ENCODE data around the gene ZBTB45. TPM values are rescaled to one million over a fixed set of nuclear protein-coding genes. Genes with fewer than 3 reads are reported as not detected.

ZBTB45 gene
- total and polyA plus RNA-seq, 9 of the 15 experiments (the other 6 are each of a cell fraction or from before 2014, with no cell fraction given) = 0.08 to 16.1 (median 1.8) TPM

DNA sequence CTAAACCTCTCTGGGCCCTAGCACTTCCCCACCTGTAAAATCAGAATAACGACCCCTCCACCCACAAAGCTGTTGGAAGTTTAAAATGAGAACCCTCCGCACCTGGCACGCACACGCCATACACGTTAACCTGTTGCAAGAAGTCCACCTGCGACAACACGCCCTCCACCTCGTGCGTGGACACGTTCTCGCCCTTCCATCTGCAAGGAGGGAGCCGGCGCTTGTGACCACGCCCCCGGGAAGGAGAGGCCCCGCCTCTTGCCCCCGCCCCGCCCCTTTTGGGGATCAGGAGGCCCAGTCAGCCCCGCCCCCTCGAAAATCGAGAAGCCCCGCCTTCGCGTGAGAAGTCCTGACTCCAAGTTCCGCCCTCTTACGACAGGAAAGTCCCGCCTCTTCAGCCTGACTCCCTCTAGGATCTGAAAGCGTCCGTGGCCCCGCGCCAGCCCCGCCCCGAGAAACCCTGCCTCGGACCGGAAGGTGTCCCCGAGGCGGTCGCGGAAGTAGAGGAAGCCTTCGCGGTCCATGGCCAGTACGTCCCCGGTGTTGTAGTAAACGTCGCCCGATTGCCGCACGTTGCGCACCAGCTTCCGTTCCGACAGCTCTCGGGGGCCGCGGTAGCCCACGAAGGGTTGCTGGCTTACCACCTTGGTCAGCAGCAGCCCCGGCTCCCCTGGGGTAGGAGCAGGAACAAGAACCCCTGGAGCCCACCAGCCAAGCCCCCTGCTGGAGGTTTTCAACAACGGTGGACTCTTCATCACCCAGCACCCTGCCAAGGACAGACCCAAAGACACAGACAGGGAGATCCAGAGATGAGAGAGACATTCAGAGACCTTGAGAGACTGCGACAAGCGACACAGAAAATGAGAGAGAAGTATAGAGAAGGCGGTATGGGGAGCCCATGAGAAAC lies 20.3 kb downstream of the ZBTB45 start (continued):
- TF ChIP-seq, protein P1, sequence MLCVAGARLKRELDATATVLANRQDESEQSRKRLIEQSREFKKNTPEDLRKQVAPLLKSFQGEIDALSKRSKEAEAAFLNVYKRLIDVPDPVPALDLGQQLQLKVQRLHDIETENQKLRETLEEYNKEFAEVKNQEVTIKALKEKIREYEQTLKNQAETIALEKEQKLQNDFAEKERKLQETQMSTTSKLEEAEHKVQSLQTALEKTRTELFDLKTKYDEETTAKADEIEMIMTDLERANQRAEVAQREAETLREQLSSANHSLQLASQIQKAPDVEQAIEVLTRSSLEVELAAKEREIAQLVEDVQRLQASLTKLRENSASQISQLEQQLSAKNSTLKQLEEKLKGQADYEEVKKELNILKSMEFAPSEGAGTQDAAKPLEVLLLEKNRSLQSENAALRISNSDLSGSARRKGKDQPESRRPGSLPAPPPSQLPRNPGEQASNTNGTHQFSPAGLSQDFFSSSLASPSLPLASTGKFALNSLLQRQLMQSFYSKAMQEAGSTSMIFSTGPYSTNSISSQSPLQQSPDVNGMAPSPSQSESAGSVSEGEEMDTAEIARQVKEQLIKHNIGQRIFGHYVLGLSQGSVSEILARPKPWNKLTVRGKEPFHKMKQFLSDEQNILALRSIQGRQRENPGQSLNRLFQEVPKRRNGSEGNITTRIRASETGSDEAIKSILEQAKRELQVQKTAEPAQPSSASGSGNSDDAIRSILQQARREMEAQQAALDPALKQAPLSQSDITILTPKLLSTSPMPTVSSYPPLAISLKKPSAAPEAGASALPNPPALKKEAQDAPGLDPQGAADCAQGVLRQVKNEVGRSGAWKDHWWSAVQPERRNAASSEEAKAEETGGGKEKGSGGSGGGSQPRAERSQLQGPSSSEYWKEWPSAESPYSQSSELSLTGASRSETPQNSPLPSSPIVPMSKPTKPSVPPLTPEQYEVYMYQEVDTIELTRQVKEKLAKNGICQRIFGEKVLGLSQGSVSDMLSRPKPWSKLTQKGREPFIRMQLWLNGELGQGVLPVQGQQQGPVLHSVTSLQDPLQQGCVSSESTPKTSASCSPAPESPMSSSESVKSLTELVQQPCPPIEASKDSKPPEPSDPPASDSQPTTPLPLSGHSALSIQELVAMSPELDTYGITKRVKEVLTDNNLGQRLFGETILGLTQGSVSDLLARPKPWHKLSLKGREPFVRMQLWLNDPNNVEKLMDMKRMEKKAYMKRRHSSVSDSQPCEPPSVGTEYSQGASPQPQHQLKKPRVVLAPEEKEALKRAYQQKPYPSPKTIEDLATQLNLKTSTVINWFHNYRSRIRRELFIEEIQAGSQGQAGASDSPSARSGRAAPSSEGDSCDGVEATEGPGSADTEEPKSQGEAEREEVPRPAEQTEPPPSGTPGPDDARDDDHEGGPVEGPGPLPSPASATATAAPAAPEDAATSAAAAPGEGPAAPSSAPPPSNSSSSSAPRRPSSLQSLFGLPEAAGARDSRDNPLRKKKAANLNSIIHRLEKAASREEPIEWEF (CRISPR knock-in tag; IDR thresholded peaks at IDR 0.05) = no peak
- no peak for TF ChIP-seq ILF3 (IDR thresholded peaks at IDR 0.05; ENCODE audit: borderline replicate concordance)
- TF ChIP-seq, protein P2, sequence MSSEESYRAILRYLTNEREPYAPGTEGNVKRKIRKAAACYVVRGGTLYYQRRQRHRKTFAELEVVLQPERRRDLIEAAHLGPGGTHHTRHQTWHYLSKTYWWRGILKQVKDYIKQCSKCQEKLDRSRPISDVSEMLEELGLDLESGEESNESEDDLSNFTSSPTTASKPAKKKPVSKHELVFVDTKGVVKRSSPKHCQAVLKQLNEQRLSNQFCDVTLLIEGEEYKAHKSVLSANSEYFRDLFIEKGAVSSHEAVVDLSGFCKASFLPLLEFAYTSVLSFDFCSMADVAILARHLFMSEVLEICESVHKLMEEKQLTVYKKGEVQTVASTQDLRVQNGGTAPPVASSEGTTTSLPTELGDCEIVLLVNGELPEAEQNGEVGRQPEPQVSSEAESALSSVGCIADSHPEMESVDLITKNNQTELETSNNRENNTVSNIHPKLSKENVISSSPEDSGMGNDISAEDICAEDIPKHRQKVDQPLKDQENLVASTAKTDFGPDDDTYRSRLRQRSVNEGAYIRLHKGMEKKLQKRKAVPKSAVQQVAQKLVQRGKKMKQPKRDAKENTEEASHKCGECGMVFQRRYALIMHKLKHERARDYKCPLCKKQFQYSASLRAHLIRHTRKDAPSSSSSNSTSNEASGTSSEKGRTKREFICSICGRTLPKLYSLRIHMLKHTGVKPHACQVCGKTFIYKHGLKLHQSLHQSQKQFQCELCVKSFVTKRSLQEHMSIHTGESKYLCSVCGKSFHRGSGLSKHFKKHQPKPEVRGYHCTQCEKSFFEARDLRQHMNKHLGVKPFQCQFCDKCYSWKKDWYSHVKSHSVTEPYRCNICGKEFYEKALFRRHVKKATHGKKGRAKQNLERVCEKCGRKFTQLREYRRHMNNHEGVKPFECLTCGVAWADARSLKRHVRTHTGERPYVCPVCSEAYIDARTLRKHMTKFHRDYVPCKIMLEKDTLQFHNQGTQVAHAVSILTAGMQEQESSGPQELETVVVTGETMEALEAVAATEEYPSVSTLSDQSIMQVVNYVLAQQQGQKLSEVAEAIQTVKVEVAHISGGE (CRISPR knock-in tag; IDR thresholded peaks at IDR 0.05) = peak; percentile 97 to 100 (median 98)
- no peak for TF ChIP-seq SMARCA5 (IDR thresholded peaks at IDR 0.05)
- TF ChIP-seq PHF21A (IDR thresholded peaks at IDR 0.05; ENCODE audit: borderline replicate concordance, low read depth) = peak; percentile 64; the same call in 1 of the 2 replicates
- TF ChIP-seq EP300 (IDR thresholded peaks at IDR 0.05; ENCODE audit: low read length) = peak; percentile 59
- TF ChIP-seq, protein P3, sequence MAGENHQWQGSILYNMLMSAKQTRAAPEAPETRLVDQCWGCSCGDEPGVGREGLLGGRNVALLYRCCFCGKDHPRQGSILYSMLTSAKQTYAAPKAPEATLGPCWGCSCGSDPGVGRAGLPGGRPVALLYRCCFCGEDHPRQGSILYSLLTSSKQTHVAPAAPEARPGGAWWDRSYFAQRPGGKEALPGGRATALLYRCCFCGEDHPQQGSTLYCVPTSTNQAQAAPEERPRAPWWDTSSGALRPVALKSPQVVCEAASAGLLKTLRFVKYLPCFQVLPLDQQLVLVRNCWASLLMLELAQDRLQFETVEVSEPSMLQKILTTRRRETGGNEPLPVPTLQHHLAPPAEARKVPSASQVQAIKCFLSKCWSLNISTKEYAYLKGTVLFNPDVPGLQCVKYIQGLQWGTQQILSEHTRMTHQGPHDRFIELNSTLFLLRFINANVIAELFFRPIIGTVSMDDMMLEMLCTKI (IDR thresholded peaks at IDR 0.05; ENCODE audit: partially characterized antibody) = no peak
- peak; percentile 88 for TF ChIP-seq ATF7 (IDR thresholded peaks at IDR 0.05)
- TF ChIP-seq, protein P4, sequence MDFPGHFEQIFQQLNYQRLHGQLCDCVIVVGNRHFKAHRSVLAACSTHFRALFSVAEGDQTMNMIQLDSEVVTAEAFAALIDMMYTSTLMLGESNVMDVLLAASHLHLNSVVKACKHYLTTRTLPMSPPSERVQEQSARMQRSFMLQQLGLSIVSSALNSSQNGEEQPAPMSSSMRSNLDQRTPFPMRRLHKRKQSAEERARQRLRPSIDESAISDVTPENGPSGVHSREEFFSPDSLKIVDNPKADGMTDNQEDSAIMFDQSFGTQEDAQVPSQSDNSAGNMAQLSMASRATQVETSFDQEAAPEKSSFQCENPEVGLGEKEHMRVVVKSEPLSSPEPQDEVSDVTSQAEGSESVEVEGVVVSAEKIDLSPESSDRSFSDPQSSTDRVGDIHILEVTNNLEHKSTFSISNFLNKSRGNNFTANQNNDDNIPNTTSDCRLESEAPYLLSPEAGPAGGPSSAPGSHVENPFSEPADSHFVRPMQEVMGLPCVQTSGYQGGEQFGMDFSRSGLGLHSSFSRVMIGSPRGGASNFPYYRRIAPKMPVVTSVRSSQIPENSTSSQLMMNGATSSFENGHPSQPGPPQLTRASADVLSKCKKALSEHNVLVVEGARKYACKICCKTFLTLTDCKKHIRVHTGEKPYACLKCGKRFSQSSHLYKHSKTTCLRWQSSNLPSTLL (IDR thresholded peaks at IDR 0.05) = no peak
- no peak for TF ChIP-seq ZNF121 (CRISPR knock-in tag; conservative IDR thresholded peaks at IDR 0.05)
- TF ChIP-seq KHSRP (IDR thresholded peaks at IDR 0.05) = no peak

Measured in K562 (cell line).